GM18498 (cell line): ENCODE data around the gene COL6A6.
A peak's percentile ranks its signal among the peaks of the same experiment; 100 is the strongest.
"Not testable (repeated sequence)": the region's sequence is repeated elsewhere in the genome, so short reads cannot be mapped to it uniquely, and the experiment has no call there.

ENCODE experiments used
- ATAC-seq: cut with Tn5 transposase; IDR thresholded peaks from one replicate; pipeline ENCODE4 v1.9.1; 2021; ENCODE audit warnings: mild to moderate bottlenecking, moderate library complexity; ENCODE audit not compliant: unreplicated experiment

COL6A6 gene

DNA sequence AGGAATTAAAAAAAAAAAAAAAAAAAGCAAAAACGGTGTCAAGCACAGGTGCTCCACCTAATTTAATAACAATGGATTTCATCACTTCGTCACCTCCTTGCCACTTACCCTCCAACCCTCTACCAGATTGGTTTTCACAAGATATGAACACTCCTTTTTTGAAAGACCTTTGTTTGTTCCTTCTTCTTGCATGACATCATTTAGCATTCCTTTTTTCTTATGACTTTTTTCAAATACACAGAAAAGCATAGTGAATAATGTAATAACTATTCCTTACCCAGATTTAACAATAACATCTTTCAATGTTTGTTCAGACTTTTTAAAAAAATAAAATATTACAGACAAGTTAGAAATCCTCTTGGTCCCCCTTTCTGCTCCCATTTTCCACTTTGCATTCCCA is 16.3 kb downstream of the COL6A6 start:
- no peak for ATAC-seq

GRCh38 chr3:130537673-130538304 is 20.8 kb downstream of the COL6A6 start:
- no peak for ATAC-seq

GRCh38 chr3:130539005-130539404 is 22.0 kb downstream of the COL6A6 start:
- peak; percentile 83 for ATAC-seq

- ATAC-seq: no peak
Observed at GRCh38 chr3:130543322-130543721, 26.3 kb downstream of the COL6A6 start.

GRCh38 chr3:130546920-130547679 is 30.1 kb downstream of the COL6A6 start:
- no peak for ATAC-seq

DNA sequence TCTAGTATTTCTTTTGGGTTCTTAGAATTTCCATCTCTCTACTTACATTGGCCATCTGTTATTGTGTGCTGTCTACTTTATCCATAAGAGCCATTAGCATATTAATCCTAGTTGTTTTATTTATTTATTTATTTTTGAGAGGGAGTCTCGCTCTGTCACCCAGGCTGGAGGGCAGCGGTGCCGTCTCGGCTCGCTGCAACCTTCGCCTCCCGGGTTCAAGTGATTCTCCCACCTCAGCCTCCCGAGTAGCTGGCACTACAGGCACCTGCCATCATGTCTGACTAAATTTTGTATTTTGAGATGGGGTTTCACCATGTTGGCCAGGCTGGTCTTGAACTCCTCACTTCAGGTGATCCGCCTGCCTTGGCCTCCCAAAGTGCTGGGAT is 30.7 kb downstream of the COL6A6 start:
- not testable (repeated sequence) for ATAC-seq

- ATAC-seq: no peak
Observed at GRCh38 chr3:130548356-130548755, 31.4 kb downstream of the COL6A6 start.

GRCh38 chr3:130557336-130558035 is 40.5 kb downstream of the COL6A6 start:
- no peak for ATAC-seq

GRCh38 chr3:130558366-130558765 is 41.4 kb downstream of the COL6A6 start:
- ATAC-seq: no peak

DNA sequence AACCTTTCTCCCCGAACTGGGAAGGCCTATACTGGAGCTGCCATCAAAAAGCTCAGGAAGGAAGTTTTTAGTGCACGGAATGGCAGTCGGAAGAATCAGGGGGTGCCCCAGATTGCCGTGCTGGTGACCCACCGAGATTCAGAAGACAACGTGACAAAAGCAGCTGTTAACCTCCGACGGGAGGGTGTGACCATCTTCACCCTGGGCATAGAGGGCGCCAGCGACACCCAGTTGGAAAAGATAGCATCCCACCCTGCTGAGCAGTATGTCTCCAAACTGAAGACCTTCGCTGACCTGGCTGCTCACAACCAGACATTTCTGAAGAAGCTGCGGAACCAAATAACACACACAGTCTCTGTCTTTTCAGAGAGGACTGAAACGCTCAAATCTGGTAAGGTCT is 48.2 kb downstream of the COL6A6 start:
- no peak for ATAC-seq
